Left cardiac atrium (tissue), 4 donors: ENCODE results near the gene DAB2IP. TPM values are rescaled to one million over a fixed set of nuclear protein-coding genes. Genes with fewer than 3 reads are reported as not detected.

Source experiments
- ATAC-seq, 2 donors: fragments of 200-7000 bp; cut with Tn5 transposase; one replicate each; pipeline ENCODE4 v1.9.1; 2020; ENCODE audit warnings: mild to moderate bottlenecking in 2 of 2, moderate library complexity in 2 of 2
- DNase-seq: peaks from one replicate; pipeline ENCODE4 v3.0.0-alpha.2; 2020
- intact Hi-C, 2 donors: fragments of 100-400 bp; cut with DNase I; formaldehyde crosslinking; loops; one replicate each; pipeline versions ENCODE4 v1.14.1 to v1.15.1; 2022 to 2023
- total RNA-seq, 2 donors: library from RNA; stranded (reverse); fragmentation: NEBNext Ultra II Directional; extraction: Animal tissue kit (Norgen Biotek cat#: 25700); gene quantifications; one replicate each; pipeline ENCODE4 v1.2.1, GENCODE V29; 2021
- donor health status: DM: no; HTN: yes; CAD: no.
- donor health status: DM: no; HTN: yes; CAD: no; lungs with severe emphysema.
- donor health status: DM: yes; HTN: yes; CAD: no.
- donor health status: Dilated cardiomyopathy.

Gene DAB2IP
- total RNA-seq, 2 donors from 2014 or later: 41.6 to 58.3 TPM

DNA sequence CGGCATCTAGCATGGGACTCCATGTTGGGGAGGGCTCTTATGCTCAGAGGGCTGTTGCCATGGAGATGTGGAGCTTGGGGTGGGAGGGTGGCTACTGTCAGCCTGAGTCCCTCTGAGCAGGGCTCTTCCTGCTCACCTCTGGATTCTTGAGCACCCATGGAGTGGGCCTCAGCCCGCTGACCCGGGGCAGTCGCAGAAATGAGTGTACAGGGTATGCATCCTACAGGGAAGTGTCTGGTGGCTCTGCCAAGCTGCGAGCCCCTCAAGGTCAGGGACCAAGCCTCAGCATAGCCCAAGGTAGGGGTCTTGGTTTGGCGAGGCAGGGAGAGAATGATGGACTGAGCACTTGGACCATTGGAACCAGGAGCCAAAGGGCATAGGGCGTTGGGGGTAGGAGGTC, 104.1 kb downstream of the DAB2IP start:
- intact Hi-C loops: loop anchor here in 1 of 2 donors (10.0 kb wide), 1 partner anchor 109 kb away; no protein-coding TSS in a partner anchor
- DNase-seq (no peak), ATAC-seq (no peak)

DNA sequence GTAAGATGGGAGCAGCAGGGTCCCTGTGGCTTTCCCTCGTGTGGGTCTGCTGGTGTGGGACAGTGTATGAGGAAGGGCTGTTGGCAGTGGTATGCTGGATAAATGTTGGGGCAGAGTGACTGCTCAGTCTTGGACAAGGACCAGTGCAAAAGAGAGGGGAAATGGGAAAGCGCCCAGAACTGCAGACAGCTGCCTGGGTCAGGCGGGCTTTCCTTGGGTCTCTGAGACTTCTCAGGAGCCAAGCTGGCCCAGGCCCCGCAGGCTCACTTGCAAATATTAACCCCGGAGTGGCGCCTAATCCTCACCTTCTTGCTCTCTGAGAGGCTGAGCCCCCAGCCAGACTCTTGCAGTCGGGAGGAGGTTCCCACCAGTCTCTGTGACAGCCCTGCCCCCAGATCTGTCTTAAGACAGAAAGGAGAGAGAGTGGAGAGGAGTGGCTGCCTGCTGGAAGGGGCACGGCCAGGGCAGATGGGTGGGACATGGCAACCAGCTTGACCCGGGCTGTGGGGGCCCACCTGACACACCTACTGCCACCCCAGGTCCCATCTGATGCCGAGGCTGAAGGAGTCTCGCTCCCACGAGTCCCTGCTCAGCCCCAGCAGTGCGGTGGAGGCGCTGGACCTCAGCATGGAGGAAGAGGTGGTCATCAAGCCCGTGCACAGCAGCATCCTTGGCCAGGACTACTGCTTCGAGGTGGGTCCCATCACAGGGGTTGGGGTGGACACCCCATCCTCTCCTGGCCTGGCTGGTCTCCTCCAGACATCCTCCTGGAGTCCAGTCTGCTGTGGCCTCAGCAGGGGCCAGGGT, 105.2 kb downstream of the DAB2IP start:
- no peak for DNase-seq

DNA sequence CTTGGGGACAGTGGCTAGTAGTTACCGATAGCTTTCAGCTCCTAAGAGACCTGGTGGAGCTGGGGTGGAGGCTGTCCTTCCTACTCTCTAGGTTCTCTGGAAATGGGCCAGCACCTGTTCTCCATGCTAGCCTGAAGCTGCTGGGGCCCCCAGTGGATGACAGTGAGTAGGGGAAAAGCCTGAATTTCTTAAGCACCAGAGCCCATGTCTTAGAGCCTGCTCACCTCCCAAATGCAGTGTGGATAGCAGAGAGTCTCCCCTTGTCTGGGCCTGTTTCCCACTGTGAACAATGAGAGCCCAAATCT, 105.8 kb downstream of the DAB2IP start:
- DNase-seq: no peak
- no peak for ATAC-seq
- intact Hi-C loops: loop anchor here in 1 of 2 donors (10.0 kb wide), 1 partner anchor 108 kb away; no protein-coding TSS in a partner anchor

More for the DNA sequence above, 105.2 kb downstream of the DAB2IP start:
- no peak for ATAC-seq
- intact Hi-C loops: loop anchor here in 1 of 2 donors (10.0 kb wide), 1 partner anchor 108 kb away; no protein-coding TSS in a partner anchor

DNA sequence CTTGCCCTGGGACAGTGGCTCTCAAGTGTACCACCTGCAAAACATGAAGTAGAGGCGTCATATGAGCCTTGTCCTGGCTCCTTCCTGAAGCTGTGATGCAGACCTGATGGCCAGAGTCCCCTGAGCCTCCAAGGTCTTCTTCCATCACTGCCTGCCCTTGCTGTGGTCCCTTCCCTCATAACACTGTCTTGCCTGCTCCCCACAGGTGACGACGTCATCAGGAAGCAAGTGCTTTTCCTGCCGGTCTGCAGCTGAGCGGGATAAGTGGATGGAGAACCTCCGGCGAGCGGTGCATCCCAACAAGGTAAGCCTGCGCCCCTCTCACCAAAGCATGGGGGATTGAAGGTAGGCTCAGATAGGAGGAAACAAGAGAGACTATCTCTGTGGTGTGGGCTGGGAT, 107.3 kb downstream of the DAB2IP start:
- DNase-seq (no peak), ATAC-seq (no peak)
- intact Hi-C loops: loop anchor here in 1 of 2 donors (10.0 kb wide), 1 partner anchor 106 kb away; no protein-coding TSS in a partner anchor

DNA sequence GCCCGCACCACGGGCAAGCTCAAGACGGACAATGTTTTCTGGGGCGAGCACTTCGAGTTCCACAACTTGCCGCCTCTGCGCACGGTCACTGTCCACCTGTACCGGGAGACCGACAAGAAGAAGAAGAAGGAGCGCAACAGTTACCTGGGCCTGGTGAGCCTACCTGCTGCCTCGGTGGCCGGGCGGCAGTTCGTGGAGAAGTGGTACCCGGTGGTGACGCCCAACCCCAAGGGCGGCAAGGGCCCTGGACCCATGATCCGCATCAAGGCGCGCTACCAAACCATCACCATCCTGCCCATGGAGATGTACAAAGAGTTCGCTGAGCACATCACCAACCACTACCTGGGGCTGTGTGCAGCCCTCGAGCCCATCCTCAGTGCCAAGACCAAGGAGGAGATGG, 108.6 kb downstream of the DAB2IP start:
- ATAC-seq: no peak
- no peak for DNase-seq
- intact Hi-C loops: loop anchor here in 1 of 2 donors (10.0 kb wide), 1 partner anchor 105 kb away; no protein-coding TSS in a partner anchor

DNA sequence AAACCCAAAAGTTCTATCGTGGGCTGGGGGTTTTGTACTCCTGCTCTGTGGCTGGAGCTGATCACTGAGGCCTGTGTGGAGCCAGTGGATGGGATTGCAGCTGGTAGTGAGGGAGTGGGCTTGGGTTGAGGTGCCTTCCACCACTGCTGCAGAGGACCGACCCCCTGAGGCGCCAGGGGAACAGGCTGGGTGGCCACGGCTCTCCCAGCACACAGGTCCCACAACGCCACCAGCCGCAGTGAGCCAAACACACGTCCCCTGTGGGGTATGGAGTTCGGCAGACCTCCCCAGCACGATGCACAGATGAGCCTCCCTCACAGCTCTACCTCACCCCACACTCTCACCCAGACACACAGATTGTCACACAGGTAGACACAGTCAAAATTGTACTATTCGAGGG, 109.1 kb downstream of the DAB2IP start:
- intact Hi-C loops: no loop called here
- DNase-seq: no peak
- no peak for ATAC-seq

DNA sequence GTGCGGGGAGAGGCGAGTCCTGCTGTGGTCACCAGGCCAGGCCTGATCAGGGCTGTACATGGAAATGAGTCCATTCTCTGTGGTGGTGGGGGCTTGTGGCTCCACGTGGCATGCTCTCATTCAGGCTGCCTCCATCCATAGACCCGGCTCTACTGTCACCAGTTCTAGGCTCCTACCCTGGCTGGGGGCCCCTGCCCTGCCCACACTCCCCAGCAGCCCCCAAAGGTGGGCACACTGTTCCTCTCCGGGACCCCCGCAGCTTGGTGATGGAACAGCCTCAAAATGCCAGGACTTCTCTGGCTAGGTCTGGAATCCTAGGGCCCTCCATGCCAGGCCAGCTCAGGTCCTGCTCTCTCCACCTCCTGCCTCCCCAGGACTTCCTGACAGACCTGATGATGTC, 111.7 kb downstream of the DAB2IP start:
- DNase-seq: no peak
- no peak for ATAC-seq
- intact Hi-C loops: no loop called here

DNA sequence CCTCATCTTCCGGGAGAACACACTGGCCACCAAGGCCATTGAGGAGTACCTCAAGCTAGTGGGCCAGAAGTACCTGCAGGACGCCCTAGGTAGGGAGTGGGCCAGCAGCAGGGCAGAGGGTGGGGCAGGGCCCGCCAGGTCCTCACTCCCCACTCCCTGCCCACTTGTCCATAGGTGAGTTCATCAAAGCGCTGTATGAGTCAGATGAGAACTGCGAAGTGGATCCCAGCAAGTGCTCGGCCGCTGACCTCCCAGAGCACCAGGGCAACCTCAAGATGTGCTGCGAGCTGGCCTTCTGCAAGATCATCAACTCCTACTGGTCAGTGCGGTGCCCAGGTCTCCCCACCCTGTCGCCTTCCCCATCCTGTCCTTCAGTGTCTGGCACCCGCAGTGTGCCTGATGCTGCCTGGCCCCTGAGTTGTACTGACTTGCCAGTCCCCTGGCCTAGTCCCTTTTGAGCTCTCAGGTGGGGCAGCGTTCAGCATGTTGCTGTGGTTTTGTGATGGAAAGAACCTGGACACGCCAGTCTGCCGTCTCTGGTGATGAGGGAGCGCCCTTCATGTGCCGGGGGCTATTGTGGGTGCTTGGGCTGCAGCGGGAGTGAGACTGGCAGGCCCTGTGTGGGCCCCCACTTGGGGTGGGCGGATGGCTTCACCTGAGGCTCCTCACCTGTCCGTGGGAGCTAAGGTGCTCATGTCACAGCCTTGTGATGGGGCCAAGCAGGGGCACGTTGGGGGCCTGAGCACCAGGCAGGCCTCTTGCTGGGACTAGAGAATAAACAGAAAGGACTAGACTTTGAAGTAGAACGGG, 112.3 kb downstream of the DAB2IP start:
- ATAC-seq (no peak), DNase-seq (no peak)
- intact Hi-C loops: no loop called here

DNA sequence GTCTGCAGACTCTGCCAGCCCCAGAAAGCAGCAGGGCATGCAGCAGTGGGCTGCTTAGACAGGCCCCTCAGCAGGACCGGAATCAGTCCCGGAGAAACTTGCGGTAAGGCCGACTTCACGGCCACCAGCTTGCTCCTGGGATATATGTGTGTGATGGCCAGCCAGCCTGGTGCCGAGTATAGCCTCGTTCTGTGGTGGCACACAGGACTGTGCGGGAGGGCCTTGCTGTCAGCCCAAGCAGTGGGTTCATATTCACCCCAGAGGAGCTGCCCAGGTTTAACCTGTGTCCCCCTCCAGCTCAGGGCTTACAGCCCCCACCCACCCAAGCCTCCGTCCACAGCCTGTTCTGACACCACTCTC, 112.9 kb downstream of the DAB2IP start:
- intact Hi-C loops: no loop called here
- DNase-seq: no peak
- peak in 1 of 2 donors; percentile 3 for ATAC-seq

DNA sequence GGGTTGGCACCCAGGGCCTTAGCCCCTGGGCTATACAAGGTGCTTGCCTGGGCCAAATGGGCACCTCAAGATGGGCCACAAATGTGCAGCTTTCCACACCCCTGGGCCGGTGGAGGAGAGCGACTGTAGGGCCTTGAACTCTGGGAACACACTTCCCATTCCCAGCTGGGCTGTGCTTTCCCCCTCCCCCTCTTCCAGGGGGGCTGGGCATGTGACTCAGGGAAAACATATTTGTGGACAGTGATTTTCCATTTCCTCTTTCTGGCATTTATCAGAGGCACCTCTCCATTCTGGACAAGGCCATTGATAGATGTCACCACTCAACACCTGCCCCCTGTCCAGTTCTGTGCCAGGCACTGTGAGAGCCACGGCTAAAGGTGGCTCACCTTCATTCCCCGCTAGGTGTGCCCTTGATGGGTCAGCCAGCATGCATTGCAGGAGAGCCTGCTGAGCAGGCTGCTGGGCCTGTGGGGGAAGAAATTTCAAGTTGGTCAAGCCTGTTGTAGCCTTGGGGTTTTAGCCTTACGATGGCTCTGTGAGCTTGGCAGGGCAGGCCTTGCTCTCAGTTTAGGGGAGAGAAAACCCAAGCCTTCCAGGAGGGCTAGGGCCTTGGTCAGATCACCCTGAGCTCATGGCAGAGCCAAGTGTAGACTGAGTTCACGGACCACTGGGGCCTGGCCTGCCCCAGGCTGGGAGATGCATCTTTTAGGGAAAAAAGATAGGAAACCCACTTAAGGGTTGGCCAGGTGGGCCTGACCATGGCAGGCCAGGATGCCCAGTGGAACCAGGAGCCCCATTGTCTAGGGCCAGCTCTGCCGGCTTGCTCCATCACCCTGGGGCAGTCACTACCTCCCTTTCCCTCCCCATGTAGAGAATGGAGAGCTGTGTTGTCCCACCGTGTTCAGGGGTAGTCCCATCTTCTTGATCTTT, 113.9 kb downstream of the DAB2IP start:
- ATAC-seq (peak; percentile 78 to 83), DNase-seq (peak; percentile 63)
- intact Hi-C loops: no loop called here

DNA sequence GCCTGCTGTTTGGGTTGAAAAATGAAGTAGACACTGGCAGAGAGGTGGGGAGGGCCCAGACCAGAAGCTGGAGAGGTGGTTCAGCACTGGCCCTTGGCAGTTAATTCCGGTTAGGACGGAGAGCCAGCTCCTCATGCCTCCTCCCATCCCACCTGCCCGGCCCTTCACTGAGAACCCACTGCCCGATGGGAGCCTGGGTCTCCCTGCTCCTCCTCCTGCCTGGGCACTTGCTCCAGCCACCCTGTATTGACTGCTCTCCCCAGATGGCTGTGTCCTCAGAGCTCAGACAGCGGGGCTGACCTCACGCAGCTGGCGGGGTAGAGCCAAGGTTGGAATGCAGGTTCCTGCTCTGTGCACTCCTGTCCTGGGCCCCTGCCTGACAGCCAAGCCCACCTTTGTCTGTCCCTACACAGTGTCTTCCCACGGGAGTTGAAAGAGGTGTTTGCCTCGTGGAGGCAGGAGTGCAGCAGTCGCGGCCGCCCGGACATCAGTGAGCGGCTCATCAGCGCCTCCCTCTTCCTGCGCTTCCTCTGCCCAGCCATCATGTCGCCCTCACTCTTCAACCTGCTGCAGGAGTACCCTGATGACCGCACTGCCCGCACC, 114.7 kb downstream of the DAB2IP start:
- DNase-seq (no peak), ATAC-seq (no peak)
- intact Hi-C loops: no loop called here

DNA sequence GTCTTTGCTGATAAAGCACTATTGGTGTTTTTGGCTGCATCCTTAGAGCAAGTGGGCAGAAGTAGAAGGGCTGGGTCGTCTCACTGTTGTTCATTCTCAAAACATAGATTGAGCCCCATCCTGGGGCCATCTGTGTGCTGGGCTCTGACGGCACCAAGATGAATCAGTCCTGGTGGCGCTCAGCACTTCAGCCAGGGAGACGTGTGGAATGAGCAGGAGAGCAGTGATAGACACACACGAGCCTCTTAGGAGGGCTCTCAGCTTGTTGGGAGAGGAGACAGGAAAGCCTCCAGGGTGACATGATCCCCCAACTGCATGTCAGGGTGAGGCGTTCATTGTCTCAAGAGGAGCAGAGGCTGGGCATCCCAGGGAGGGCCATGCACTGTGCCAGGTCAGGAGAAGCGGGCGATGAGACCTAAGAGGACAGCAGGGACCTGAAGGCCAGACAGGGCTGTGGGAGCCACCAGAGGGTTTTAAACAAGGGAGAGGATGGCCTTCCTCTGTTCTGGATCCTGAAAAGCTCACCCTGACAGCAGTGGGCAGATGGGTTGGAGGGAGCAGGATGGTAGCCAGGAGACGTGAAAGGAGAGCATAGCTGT, 115.8 kb downstream of the DAB2IP start:
- ATAC-seq (no peak), DNase-seq (no peak)

DNA sequence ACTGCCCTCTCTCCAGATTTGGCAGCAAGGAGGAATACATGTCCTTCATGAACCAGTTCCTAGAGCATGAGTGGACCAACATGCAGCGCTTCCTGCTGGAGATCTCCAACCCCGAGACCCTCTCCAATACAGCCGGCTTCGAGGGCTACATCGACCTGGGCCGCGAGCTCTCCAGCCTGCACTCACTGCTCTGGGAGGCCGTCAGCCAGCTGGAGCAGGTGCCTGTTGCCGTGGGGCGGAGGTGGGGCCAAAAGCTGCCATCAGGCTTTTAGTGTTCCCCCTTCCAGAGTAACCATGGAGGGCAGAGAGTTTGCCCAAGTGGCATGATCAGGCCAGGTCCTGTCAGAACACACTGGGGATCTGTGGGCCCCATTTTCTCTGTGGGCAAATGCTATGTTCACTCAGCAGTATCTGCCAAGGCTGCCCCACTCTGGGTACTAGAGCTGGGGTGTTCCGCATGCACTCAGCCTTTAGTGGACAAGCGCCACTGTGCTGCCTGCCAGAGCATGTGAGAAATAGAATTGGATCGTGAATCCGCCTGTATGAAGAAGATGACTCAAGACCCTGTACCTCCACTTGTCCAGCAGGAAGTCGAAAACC, 117.1 kb downstream of the DAB2IP start:
- intact Hi-C loops: no loop called here
- DNase-seq (no peak), ATAC-seq (no peak)

More for the DNA sequence above, 115.8 kb downstream of the DAB2IP start:
- intact Hi-C loops: no loop called here

DNA sequence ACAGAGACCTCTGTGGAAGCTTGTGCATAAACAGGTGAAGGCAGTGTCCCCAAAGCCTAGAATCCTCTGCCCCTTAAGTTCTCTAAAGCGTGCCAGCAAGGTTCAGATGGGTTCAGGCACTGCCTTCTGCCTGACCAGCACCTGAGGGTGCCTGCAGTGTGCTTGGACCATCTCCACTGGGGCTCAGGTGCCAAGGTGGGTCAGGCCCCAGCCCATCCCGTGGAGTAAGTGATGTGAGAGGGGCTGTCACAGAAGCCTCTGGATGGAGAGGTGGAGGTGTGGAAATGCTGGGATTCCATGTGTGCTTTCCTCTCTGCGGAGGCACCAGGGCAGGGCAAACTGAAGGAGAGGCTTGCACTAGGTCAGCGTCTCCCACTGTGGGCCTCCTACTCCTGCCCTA, 118.5 kb downstream of the DAB2IP start:
- intact Hi-C loops: no loop called here
- peak; percentile 7 for DNase-seq
- no peak for ATAC-seq

DNA sequence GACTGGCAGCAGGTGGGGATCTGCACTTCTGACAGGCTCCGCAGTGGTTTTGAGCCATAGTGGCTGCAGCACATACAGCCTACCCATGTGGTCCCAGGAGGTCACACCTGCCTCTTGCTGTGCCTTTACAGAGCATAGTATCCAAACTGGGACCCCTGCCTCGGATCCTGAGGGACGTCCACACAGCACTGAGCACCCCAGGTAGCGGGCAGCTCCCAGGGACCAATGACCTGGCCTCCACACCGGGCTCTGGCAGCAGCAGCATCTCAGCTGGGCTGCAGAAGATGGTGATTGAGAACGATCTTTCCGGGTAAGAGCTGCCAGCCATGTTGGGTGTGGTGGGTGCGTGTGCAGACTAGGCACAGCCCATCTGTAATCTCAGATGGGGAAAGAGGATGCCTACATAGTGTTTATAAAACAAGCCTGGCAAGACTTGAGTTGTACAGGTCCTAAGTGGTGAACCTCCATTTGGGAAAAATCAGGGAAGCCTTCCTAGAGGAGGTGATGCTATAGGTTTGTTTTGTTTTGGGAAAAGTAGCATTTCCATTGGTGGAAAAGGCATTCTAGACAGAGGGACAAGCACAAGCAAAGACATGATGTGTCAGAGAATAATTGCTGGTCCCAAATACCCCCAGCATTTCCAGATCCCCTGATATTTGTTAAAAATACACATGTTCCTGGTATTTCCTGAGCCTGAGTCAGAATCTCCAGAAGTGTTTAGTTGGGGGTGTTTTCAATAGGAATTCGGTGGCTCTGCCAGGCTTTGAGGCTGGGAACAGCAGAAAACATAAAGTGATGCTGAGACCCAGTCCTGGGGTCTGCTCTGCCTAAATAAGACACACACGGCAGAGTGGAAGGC, 119.2 kb downstream of the DAB2IP start:
- ATAC-seq (no peak), DNase-seq (peak; percentile 6)
- intact Hi-C loops: no loop called here

DNA sequence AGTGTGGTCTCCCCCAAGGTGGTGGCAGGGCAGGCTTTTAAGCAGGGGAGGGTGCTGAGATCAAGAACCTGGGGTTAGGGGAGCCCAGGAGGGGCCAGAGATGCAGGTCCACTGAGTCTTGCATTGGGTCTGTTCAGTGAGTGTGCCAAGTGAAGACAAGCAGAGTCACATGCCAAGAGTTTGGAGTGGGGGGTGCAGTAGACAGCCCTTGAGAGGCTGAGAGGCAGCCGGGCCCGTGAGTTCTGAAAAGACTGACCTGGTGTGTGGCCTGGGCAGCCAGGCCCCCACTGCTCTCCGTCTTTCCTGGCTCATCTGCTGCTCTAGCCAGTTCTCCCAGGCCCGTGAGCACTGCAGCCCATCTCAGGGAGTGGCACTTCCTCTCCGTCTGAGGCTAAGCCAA, 120.0 kb downstream of the DAB2IP start:
- intact Hi-C loops: no loop called here
- ATAC-seq (peak in 1 of 2 donors; percentile 14), DNase-seq (no peak)
